Hepatocyte (in vitro differentiated cells): ENCODE results near the gene NTNG2. TPM values are rescaled to one million over a fixed set of nuclear protein-coding genes. Genes with fewer than 3 reads are reported as not detected.

ENCODE experiments used
- DNase-seq: peaks from one replicate; pipeline ENCODE4 v3.0.0-alpha.2; 2016; ENCODE audit warnings: low spot score
- H2AFZ ChIP-seq: fragments of 200-600 bp; sonication (generic); 2 replicates; pipeline ENCODE4 v1.6.0; 2016; ENCODE audit warnings: antibody characterized with exemption, mild to moderate bottlenecking
- H3K27ac ChIP-seq: fragments of 200-600 bp; sonication (generic); 2 replicates; pipeline ENCODE4 v1.5.1; 2016; ENCODE audit warnings: mild to moderate bottlenecking
- H3K27me3 ChIP-seq: fragments of 200-600 bp; sonication (generic); 2 replicates; pipeline ENCODE4 v1.6.1; 2016
- H3K36me3 ChIP-seq: fragments of 200-600 bp; sonication (generic); replicated peaks from 2 replicates; pipeline ENCODE4 v1.5.1; 2016; ENCODE audit warnings: low read depth; ENCODE audit not compliant: insufficient read depth
- H3K4me1 ChIP-seq: fragments of 200-600 bp; sonication (generic); 2 replicates; pipeline ENCODE4 v1.5.1; 2016; ENCODE audit warnings: mild to moderate bottlenecking, moderate library complexity; ENCODE audit not compliant: insufficient read depth
- H3K4me2 ChIP-seq: fragments of 200-600 bp; sonication (generic); 2 replicates; pipeline ENCODE4 v1.6.0; 2016
- H3K4me3 ChIP-seq: fragments of 200-600 bp; sonication (generic); 2 replicates; pipeline ENCODE4 v1.5.1; 2016; ENCODE audit warnings: mild to moderate bottlenecking
- H3K79me2 ChIP-seq: fragments of 200-600 bp; sonication (generic); 2 replicates; pipeline ENCODE4 v1.6.0; 2017; ENCODE audit warnings: mild to moderate bottlenecking
- H3K9me2 ChIP-seq: fragments of 200-600 bp; sonication (generic); replicated peaks from 2 replicates; pipeline ENCODE4 v1.6.0; 2017; ENCODE audit warnings: mild to moderate bottlenecking; ENCODE audit not compliant: insufficient read depth
- H3K9me3 ChIP-seq: fragments of 200-600 bp; sonication (generic); 2 replicates; pipeline ENCODE4 v1.5.1; 2016; ENCODE audit warnings: low read depth, mild to moderate bottlenecking
- H4K20me1 ChIP-seq: fragments of 200-600 bp; sonication (generic); 2 replicates; pipeline ENCODE4 v1.6.0; 2016; ENCODE audit warnings: mild to moderate bottlenecking; ENCODE audit not compliant: insufficient read depth, poor library complexity, severe bottlenecking
- CTCF ChIP-seq: fragments of 200-600 bp; sonication (generic); IDR thresholded peaks from 2 replicates; pipeline ENCODE4 v1.5.1; 2016; ENCODE audit warnings: antibody characterized with exemption, mild to moderate bottlenecking; ENCODE audit not compliant: poor library complexity
- EZH2 ChIP-seq: fragments of 200-600 bp; sonication (generic); IDR thresholded peaks from 2 replicates; pipeline ENCODE4 v1.6.1; 2016; ENCODE audit warnings: antibody characterized with exemption, mild to moderate bottlenecking, borderline replicate concordance
- EZH2phosphoT487 ChIP-seq: fragments of 200-600 bp; sonication (generic); IDR thresholded peaks from one replicate; pipeline ENCODE4 v1.6.1; 2018; ENCODE audit warnings: antibody characterized with exemption, mild to moderate bottlenecking, low read depth, moderate library complexity; ENCODE audit not compliant: unreplicated experiment, severe bottlenecking
- WGBS: methylation state at CpG from one replicate; pipeline ENCODE4 v1.1.6; 2016; ENCODE audit warnings: low lambda C conversion rate; ENCODE audit errors: missing lambda C conversion rate; 5-methylcytosine and 5-hydroxymethylcytosine counted together
- polyA plus RNA-seq: library from polyadenylated mRNA; unstranded; fragments of >200 nt; fragmentation: Nextera tagmentation; extraction: Ambion mirVana; gene quantifications from 2 replicates; pipeline ENCODE4 v1.2.1, GENCODE V29; 2016
- total RNA-seq: library from RNA; depleted of rRNA; stranded (reverse); fragments of >200 nt; gene quantifications from 2 replicates; pipeline ENCODE4 v1.2.3, GENCODE V29; 2014

Gene NTNG2
- total and polyA plus RNA-seq, 2 experiments from 2014 or later: 0.48 to 1.8 TPM

- no peak for DNase-seq
- Histone ChIP-seq H3K27ac (peak overlapping the region; percentile 76), H3K9me2 (no peaks in the 10 kb centered on the region), H3K79me2 (no peaks in the 10 kb centered on the region), H3K27me3 (peaks cover 38% of the 10 kb centered on the region), H3K4me1 (peaks cover 12% of the 10 kb centered on the region), H3K36me3 (no peaks in the 10 kb centered on the region), H2AFZ (no peak overlapping the region), H3K9me3 (no peaks in the 10 kb centered on the region), H3K4me2 (peak overlapping the region; percentile 46), H3K4me3 (no peak overlapping the region), H4K20me1 (no peaks in the 10 kb centered on the region)
- WGBS: 27% methylated on average over 11 of the region's 20 CpGs
- TF ChIP-seq EZH2phosphoT487 (no peak), EZH2 (no peak), CTCF (no peak)
Observed at GRCh38 chr9:132185073-132186009, 23.5 kb downstream of the NTNG2 start.

- H3K4me2 ChIP-seq: no peak overlapping the region
- no peaks in the 10 kb centered on the region for H3K79me2 ChIP-seq
- H3K9me2 ChIP-seq: no peaks in the 10 kb centered on the region
- no peak for TF ChIP-seq EZH2phosphoT487
- TF ChIP-seq EZH2: no peak
- no peak for TF ChIP-seq CTCF
- H2AFZ ChIP-seq: no peak overlapping the region
- H3K27me3 ChIP-seq: peaks cover 37% of the 10 kb centered on the region
- 42% methylated on average over 14 of the region's 14 CpGs for WGBS
- no peak for DNase-seq
- no peaks in the 10 kb centered on the region for H4K20me1 ChIP-seq
- peaks cover 12% of the 10 kb centered on the region for H3K4me1 ChIP-seq
- H3K4me3 ChIP-seq: no peak overlapping the region
- H3K36me3 ChIP-seq: no peaks in the 10 kb centered on the region
- H3K9me3 ChIP-seq: no peaks in the 10 kb centered on the region
- no peak overlapping the region for H3K27ac ChIP-seq
Observed at GRCh38 chr9:132187121-132187620, 25.3 kb downstream of the NTNG2 start.

- Histone ChIP-seq H2AFZ (no peak overlapping the region), H3K4me1 (no peaks in the 10 kb centered on the region), H4K20me1 (no peaks in the 10 kb centered on the region), H3K79me2 (no peaks in the 10 kb centered on the region), H3K4me3 (no peak overlapping the region), H3K36me3 (no peaks in the 10 kb centered on the region), H3K9me2 (no peaks in the 10 kb centered on the region), H3K27me3 (peaks cover 19% of the 10 kb centered on the region), H3K4me2 (no peak overlapping the region), H3K27ac (no peak overlapping the region), H3K9me3 (no peaks in the 10 kb centered on the region)
- TF ChIP-seq CTCF: no peak
- TF ChIP-seq EZH2phosphoT487: no peak
- no peak for TF ChIP-seq EZH2
- WGBS: 83% methylated on average over 10 of the region's 10 CpGs
- DNase-seq: no peak
Observed at GRCh38 chr9:132190966-132191365, 29.1 kb downstream of the NTNG2 start.
